ENCODE data around the gene RMI2.

RMI2 gene

GRCh38 chr16:11329071-11329491 is 16.2 kb upstream of the RMI2 start:
- DNase-seq: no peak

- no peak for DNase-seq
Measured at GRCh38 chr16:11329891-11330290, 15.4 kb upstream of the RMI2 start.

GRCh38 chr16:11330526-11331237 is 14.6 kb upstream of the RMI2 start:
- DNase-seq: no peak

- DNase-seq: no peak
Measured at GRCh38 chr16:11331967-11332366, 13.3 kb upstream of the RMI2 start.

GRCh38 chr16:11333010-11333409 is 12.2 kb upstream of the RMI2 start:
- DNase-seq: no peak

GRCh38 chr16:11333702-11334101 is 11.6 kb upstream of the RMI2 start:
- DNase-seq: no peak

- DNase-seq: no peak
Measured at GRCh38 chr16:11334831-11335404, 10.3 kb upstream of the RMI2 start.

GRCh38 chr16:11339075-11339474 is 6.2 kb upstream of the RMI2 start:
- DNase-seq: no peak

- no peak for DNase-seq
Measured at GRCh38 chr16:11340710-11341109, 4.5 kb upstream of the RMI2 start.

- no peak for DNase-seq
Measured at GRCh38 chr16:11341371-11341770, 3.9 kb upstream of the RMI2 start.

- DNase-seq: no peak
Measured at GRCh38 chr16:11342021-11342855, 3.0 kb upstream of the RMI2 start.

- DNase-seq: no peak
Measured at GRCh38 chr16:11346700-11347319, 1.6 kb downstream of the RMI2 start.

- no peak for DNase-seq
Measured at GRCh38 chr16:11347831-11348230, 2.6 kb downstream of the RMI2 start.

- DNase-seq: no peak
Measured at GRCh38 chr16:11348737-11349598, 3.7 kb downstream of the RMI2 start.

GRCh38 chr16:11349599-11350276 is 4.5 kb downstream of the RMI2 start:
- DNase-seq: no peak

GRCh38 chr16:11350519-11350918 is 5.3 kb downstream of the RMI2 start:
- no peak for DNase-seq

- DNase-seq: no peak
Measured at GRCh38 chr16:11350921-11351335, 5.7 kb downstream of the RMI2 start.

- no peak for DNase-seq
Measured at GRCh38 chr16:11353158-11353557, 7.9 kb downstream of the RMI2 start.

GRCh38 chr16:11354407-11354732 is 9.1 kb downstream of the RMI2 start:
- no peak for DNase-seq

- DNase-seq: no peak
Measured at GRCh38 chr16:11354733-11355574, 9.7 kb downstream of the RMI2 start.

- no peak for DNase-seq
Measured at GRCh38 chr16:11355862-11356261, 10.6 kb downstream of the RMI2 start.
